BE2C (cell line): ENCODE data around the gene USP25.

Experiments
- DNase-seq: peaks from one replicate; pipeline ENCODE4 v3.0.0-alpha.2; 2020
- H3K27me3 ChIP-seq: fragments of 250-450 bp; sonication (Bioruptor Pico); 2 replicates; pipeline ENCODE4 v1.5.1; 2020; ENCODE audit warnings: mild to moderate bottlenecking
- H3K36me3 ChIP-seq: fragments of 250-450 bp; sonication (Bioruptor Pico); 2 replicates; pipeline ENCODE4 v1.5.1; 2020; ENCODE audit warnings: mild to moderate bottlenecking
- H3K4me1 ChIP-seq: fragments of 250-450 bp; sonication (Bioruptor Pico); 2 replicates; pipeline ENCODE4 v1.5.1; 2020
- H3K4me3 ChIP-seq: 2 replicates; pipeline ENCODE4 v1.5.1; 2011; ENCODE audit warnings: low read depth, low read length
- H3K9me3 ChIP-seq: fragments of 250-450 bp; sonication (Bioruptor Pico); 2 replicates; pipeline ENCODE4 v1.5.1; 2020
- TF ChIP-seq, protein P1 (sequence below): IDR thresholded peaks from 2 replicates; pipeline ENCODE4 v1.5.1; 2012; ENCODE audit warnings: mild to moderate bottlenecking, low read depth, low read length

Gene USP25

DNA sequence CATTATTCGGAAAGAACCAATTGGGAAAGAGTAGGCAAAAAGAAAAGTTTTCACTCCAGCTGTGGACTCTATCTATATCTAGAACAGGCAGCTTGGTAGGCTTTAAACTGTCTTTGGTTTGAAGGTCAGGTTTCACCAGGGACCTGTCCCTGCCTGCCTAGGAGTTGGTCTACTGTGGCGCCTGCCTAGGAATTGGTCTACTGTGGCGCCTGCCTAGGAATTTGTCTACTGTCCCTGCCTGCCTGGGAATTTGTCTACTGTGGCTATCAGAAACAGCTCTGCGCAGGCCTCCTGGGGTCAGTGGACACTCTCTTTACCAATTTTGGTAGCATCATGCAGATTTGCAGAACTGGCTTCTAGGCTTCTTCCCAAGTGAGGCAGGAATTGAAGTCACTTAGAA is 13.8 kb downstream of the USP25 start:
- H3K4me1 ChIP-seq: no peaks in the 10 kb centered on the region
- no peaks in the 10 kb centered on the region for H3K9me3 ChIP-seq
- no peak for DNase-seq
- TF ChIP-seq, protein P1, sequence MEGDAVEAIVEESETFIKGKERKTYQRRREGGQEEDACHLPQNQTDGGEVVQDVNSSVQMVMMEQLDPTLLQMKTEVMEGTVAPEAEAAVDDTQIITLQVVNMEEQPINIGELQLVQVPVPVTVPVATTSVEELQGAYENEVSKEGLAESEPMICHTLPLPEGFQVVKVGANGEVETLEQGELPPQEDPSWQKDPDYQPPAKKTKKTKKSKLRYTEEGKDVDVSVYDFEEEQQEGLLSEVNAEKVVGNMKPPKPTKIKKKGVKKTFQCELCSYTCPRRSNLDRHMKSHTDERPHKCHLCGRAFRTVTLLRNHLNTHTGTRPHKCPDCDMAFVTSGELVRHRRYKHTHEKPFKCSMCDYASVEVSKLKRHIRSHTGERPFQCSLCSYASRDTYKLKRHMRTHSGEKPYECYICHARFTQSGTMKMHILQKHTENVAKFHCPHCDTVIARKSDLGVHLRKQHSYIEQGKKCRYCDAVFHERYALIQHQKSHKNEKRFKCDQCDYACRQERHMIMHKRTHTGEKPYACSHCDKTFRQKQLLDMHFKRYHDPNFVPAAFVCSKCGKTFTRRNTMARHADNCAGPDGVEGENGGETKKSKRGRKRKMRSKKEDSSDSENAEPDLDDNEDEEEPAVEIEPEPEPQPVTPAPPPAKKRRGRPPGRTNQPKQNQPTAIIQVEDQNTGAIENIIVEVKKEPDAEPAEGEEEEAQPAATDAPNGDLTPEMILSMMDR: no peak
- H3K4me3 ChIP-seq: no peak overlapping the region
- no peaks in the 10 kb centered on the region for H3K27me3 ChIP-seq
- H3K36me3 ChIP-seq: no peaks in the 10 kb centered on the region

DNA sequence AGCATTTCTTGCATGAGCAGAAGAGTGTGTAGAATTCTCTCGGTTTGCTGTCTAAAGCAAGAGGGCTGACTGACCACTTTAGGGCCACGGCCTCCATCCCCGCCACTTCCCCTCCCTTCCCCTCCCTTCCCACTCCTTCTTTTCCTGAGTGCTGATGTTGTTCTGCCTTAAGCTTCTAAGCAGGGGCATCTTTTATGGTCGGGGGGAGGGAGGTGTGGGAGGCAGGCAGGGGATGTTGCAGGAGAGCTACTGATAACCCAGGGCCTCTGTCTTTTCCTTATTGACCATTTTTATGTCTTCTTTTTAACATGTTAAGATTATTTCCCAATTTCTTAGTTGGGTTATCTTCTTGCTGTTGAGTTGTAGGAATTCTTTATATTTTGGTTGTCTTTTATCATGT is 15.1 kb downstream of the USP25 start:
- Histone ChIP-seq H3K27me3 (no peaks in the 10 kb centered on the region), H3K9me3 (no peaks in the 10 kb centered on the region), H3K4me3 (no peak overlapping the region), H3K4me1 (peaks cover 4% of the 10 kb centered on the region), H3K36me3 (no peaks in the 10 kb centered on the region)
- TF ChIP-seq, protein P1: no peak
- no peak for DNase-seq

DNA sequence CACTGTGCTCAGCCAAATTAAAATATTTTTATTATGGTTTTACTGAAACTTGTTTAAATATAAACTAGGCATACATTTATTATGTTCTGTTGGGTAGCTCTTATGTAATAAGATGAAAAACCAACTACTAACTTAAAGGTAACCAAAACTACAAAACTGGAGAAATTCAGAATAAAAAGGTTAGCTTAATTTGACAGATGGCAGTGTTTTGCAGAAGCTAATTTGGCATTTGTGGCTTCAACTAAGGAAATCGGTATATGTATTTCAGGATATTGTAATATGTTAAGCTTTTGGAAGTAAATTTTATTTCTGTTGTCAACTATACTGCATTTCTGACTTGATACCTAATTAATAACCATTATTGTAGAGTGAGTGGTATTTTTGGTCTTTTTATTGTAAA is 18.8 kb downstream of the USP25 start:
- no peak overlapping the region for H3K4me3 ChIP-seq
- peaks cover 4% of the 10 kb centered on the region for H3K4me1 ChIP-seq
- TF ChIP-seq, protein P1: no peak
- H3K36me3 ChIP-seq: no peaks in the 10 kb centered on the region
- no peaks in the 10 kb centered on the region for H3K9me3 ChIP-seq
- no peak for DNase-seq
- no peaks in the 10 kb centered on the region for H3K27me3 ChIP-seq

DNA sequence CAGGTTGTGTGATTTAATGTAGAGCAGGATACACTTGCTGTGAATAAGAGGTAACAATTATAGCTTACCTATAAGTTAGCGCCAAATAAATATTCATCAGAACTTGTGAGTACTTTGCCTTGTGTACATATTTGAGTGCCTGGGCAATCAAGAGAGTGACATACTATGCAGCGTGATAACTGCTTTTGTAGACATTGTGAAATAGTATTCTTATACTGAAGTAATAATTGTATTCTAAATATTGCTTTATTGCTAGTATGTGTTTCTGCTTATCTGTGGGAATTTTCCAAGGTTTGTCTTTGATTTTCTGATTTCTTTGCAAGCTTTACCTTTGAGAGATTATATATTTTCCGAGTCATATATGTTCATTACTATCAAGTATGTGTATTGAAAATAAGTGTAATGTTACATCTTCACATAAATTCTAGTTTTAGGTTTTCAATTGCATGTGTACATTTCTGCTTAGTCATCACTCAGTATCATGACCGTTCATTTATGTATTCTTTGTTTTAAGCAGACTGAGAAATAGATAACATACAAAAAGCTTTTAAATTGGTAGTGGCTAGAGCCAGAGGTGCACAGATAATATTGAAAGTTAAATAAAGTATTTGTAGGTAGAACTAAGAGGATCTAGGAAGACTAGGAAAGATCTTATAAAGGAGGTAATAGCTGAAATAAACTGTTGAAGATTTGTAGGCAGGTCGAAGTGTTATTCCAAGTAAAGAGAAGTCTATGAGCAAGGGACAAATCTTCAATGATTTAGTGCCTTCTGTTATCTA is 19.5 kb downstream of the USP25 start:
- no peaks in the 10 kb centered on the region for H3K9me3 ChIP-seq
- no peaks in the 10 kb centered on the region for H3K27me3 ChIP-seq
- peaks cover 4% of the 10 kb centered on the region for H3K4me1 ChIP-seq
- H3K4me3 ChIP-seq: no peak overlapping the region
- TF ChIP-seq, protein P1: no peak
- no peak for DNase-seq
- no peaks in the 10 kb centered on the region for H3K36me3 ChIP-seq

DNA sequence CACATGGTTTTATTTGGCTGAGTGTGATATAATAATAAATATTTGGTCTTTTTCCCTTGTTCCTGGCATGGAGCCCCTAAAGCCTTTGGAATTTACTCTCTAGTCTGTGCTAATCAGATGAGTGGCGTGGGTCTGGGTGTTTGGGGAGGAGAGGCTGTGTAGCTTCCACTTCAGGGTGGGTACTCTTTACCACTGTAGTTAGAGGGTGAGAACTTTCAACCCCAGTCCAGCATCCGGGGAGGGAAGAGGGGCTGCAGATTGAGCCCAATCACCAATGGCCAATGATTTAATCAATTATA is 20.0 kb downstream of the USP25 start:
- H3K4me1 ChIP-seq: peaks cover 4% of the 10 kb centered on the region
- no peak overlapping the region for H3K4me3 ChIP-seq
- DNase-seq: no peak
- TF ChIP-seq, protein P1: no peak
- no peaks in the 10 kb centered on the region for H3K27me3 ChIP-seq
- no peaks in the 10 kb centered on the region for H3K9me3 ChIP-seq
- no peaks in the 10 kb centered on the region for H3K36me3 ChIP-seq

DNA sequence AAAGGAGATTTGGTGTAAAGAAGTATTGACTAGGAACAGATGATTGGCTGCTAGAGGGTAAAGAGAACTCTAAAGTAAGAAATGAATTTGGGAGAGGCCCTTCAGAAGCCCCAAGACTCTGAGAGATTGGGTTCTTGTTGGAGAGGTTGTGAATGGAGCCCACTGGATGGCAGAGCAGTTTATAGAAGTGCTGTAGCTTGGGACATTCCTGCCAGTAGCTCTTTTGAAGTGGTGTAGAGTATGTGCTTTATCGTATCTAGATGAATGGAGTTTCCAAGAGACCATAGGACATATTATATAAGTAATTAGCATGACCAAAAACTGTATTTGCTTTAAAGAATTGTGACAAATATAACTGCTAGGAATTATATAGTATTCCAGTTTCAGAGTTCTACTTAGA is 21.3 kb downstream of the USP25 start:
- H3K9me3 ChIP-seq: no peaks in the 10 kb centered on the region
- H3K36me3 ChIP-seq: no peaks in the 10 kb centered on the region
- TF ChIP-seq, protein P1: no peak
- DNase-seq: no peak
- H3K4me1 ChIP-seq: peaks cover 4% of the 10 kb centered on the region
- no peaks in the 10 kb centered on the region for H3K27me3 ChIP-seq
- H3K4me3 ChIP-seq: no peak overlapping the region
